Measurements from ENCODE around the gene GDA.
"Not testable (repeated sequence)": the region's sequence is repeated elsewhere in the genome, so short reads cannot be mapped to it uniquely, and the experiment has no call there.

The GDA gene

GRCh38 chr9:72278959-72279358 is 129.7 kb downstream of the GDA start:
- no peak for DNase-seq (ENCODE audit: low spot score)

- peak; percentile 71 for DNase-seq (ENCODE audit: low spot score)
Observed at GRCh38 chr9:72280913-72281500, 131.8 kb downstream of the GDA start.

- DNase-seq (ENCODE audit: low spot score): no peak
Observed at GRCh38 chr9:72289401-72289800, 140.2 kb downstream of the GDA start.

- DNase-seq (ENCODE audit: low spot score): no peak
Observed at GRCh38 chr9:72290311-72290710, 141.1 kb downstream of the GDA start.

- not testable (repeated sequence) for DNase-seq (ENCODE audit: low spot score)
Observed at GRCh38 chr9:72291576-72291975, 142.3 kb downstream of the GDA start.

GRCh38 chr9:72292256-72292682 is 143.0 kb downstream of the GDA start:
- peak; percentile 46 for DNase-seq (ENCODE audit: low spot score)

- DNase-seq (ENCODE audit: low spot score): no peak
Observed at GRCh38 chr9:72292874-72293607, 143.8 kb downstream of the GDA start.

GRCh38 chr9:72294936-72295335 is 145.7 kb downstream of the GDA start:
- no peak for DNase-seq (ENCODE audit: low spot score)

GRCh38 chr9:72297516-72297915 is 148.3 kb downstream of the GDA start:
- DNase-seq (ENCODE audit: low spot score): no peak

- DNase-seq (ENCODE audit: low spot score): no peak
Observed at GRCh38 chr9:72299017-72299603, 149.9 kb downstream of the GDA start.

GRCh38 chr9:72300873-72301272 is 151.6 kb downstream of the GDA start:
- no peak for DNase-seq (ENCODE audit: low spot score)
